GM12878 (cell line): ENCODE results near the gene ABCA7. TPM values are rescaled to one million over a fixed set of nuclear protein-coding genes. Genes with fewer than 3 reads are reported as not detected.

Experiments used
- ATAC-seq: fragments of 200-7000 bp; cut with Tn5 transposase; 3 replicates; pipeline ENCODE4 v1.9.1; 2020; ENCODE audit warnings: mild to moderate bottlenecking, moderate library complexity
- BruUV-seq: library from RNA; stranded (reverse); fragments of 400-500 nt; replicated peaks from 2 replicates; lab custom pipeline; 2021; lab: Mats Ljungman, UMichigan
- CTCF ChIA-PET: fragments of 300-600 bp; sonication (Branson Sonifier 250); formaldehyde crosslinking; extraction: SDS; loops from one replicate; lab custom pipeline; 2021; ENCODE audit warnings: inconsistent platforms; lab: Yijun Ruan, JAX
- POLR2A ChIA-PET: fragments of 350-600 bp; formaldehyde crosslinking; extraction: SDS; loops from one replicate; lab custom pipeline; 2021; ENCODE audit warnings: inconsistent platforms; lab: Charles Lee
- RAD21 ChIA-PET: fragments of 300-600 bp; sonication (Branson Sonifier 250); formaldehyde crosslinking; loops from one replicate; lab custom pipeline; 2023; ENCODE audit warnings: antibody characterized with exemption; ENCODE audit not compliant: unreplicated experiment; lab: Charles Lee
- SMC1A ChIA-PET: fragments of 300-600 bp; sonication (Branson Sonifier 250); formaldehyde crosslinking; loops from one replicate; lab custom pipeline; 2023; ENCODE audit not compliant: unreplicated experiment, uncharacterized antibody; lab: Charles Lee
- DNase-seq: peaks from one replicate; pipeline ENCODE4 v3.0.0-alpha.2; 2011; ENCODE audit warnings: low read depth, low spot score
- FAIRE-seq: peaks from 3 replicates; lab custom pipeline; 2011; peaks lifted over from hg19 to GRCh38; lab: Jason Lieb, UNC
- H2AFZ ChIP-seq: 2 replicates; pipeline ENCODE4 v1.6.0; 2011; ENCODE audit warnings: low read depth, low read length, control low read depth; ENCODE audit not compliant: control insufficient read depth
- H3K27ac ChIP-seq: 2 replicates; pipeline ENCODE4 v1.5.1; 2011; ENCODE audit warnings: control low read depth; ENCODE audit not compliant: control insufficient read depth, insufficient read depth
- H3K27me3 ChIP-seq, 2 experiments: replicated peaks in 1 of 2; 2 replicates each; pipeline versions ENCODE4 v1.6.0 to v1.6.1; 2011; ENCODE audit warnings: low read length in 1 of 2; ENCODE audit not compliant: control insufficient read depth in 2 of 2, insufficient read depth in 2 of 2
- H3K36me3 ChIP-seq, 2 experiments: 2 replicates each; pipeline ENCODE4 v1.5.1; 2011; ENCODE audit warnings: low read length in 1 of 2; ENCODE audit not compliant: control insufficient read depth in 2 of 2, insufficient read depth in 2 of 2
- H3K4me1 ChIP-seq: 2 replicates; pipeline ENCODE4 v1.6.1; 2011; ENCODE audit warnings: mild to moderate bottlenecking, low read length, moderate library complexity, mixed read lengths; ENCODE audit not compliant: control insufficient read depth, insufficient read depth
- H3K4me2 ChIP-seq: 2 replicates; pipeline ENCODE4 v1.6.0; 2011; ENCODE audit warnings: control low read depth; ENCODE audit not compliant: control insufficient read depth, insufficient read depth
- H3K4me3 ChIP-seq: fragments of 200-600 bp; sonication (generic); 2 replicates; pipeline ENCODE4 v1.5.1; 2016
- H3K79me2 ChIP-seq: 2 replicates; pipeline ENCODE4 v1.6.0; 2011; ENCODE audit warnings: low read length; ENCODE audit not compliant: control insufficient read depth, insufficient read depth
- H3K9ac ChIP-seq: 2 replicates; pipeline ENCODE4 v1.8.0; 2011; ENCODE audit warnings: low read length, control low read depth, mixed read lengths; ENCODE audit not compliant: control insufficient read depth, insufficient read depth
- H3K9me3 ChIP-seq: replicated peaks from 3 replicates; pipeline ENCODE4 v1.5.1; 2011; ENCODE audit warnings: mild to moderate bottlenecking, low read length; ENCODE audit not compliant: control insufficient read depth, insufficient read depth
- H4K20me1 ChIP-seq: 2 replicates; pipeline ENCODE4 v1.6.0; 2011; ENCODE audit not compliant: control insufficient read depth, insufficient read depth
- CEBPB ChIP-seq, 2 experiments: fragments of 150-350 bp in 1 of 2; IDR thresholded peaks; 2 replicates each; pipeline ENCODE4 v1.6.1; 2012 to 2014; ENCODE audit warnings: low read depth in 2 of 2, low read length in 2 of 2, borderline replicate concordance in 1 of 2, inconsistent platforms in 1 of 2
- IKZF1 ChIP-seq: fragments of 450-650 bp; conservative IDR thresholded peaks from 2 replicates; pipeline ENCODE4 v1.6.1; 2017; ENCODE audit warnings: antibody characterized with exemption, mild to moderate bottlenecking
- NFIC ChIP-seq: IDR thresholded peaks from 2 replicates; pipeline ENCODE4 v1.6.1; 2012; ENCODE audit warnings: low read depth, mild to moderate bottlenecking, inconsistent platforms, low read length, moderate library complexity
- NRF1 ChIP-seq: conservative IDR thresholded peaks from 2 replicates; pipeline ENCODE4 v1.6.1; 2011; ENCODE audit warnings: mild to moderate bottlenecking, low read depth, low read length, improper control_type of control experiment
- PAX5 ChIP-seq: IDR thresholded peaks from 2 replicates; pipeline ENCODE4 v1.6.1; 2011; ENCODE audit warnings: low read depth, low read length, borderline replicate concordance
- RAD21 ChIP-seq: IDR thresholded peaks from 2 replicates; pipeline ENCODE4 v1.6.1; 2011; ENCODE audit warnings: mild to moderate bottlenecking, low read depth, low read length, moderate library complexity; ENCODE audit not compliant: insufficient read depth
- RUNX3 ChIP-seq: IDR thresholded peaks from 2 replicates; pipeline ENCODE4 v1.6.1; 2012; ENCODE audit warnings: low read length, inconsistent platforms
- SMAD1 ChIP-seq: fragments of 450-650 bp; IDR thresholded peaks from 2 replicates; pipeline ENCODE4 v1.6.1; 2018; ENCODE audit warnings: mild to moderate bottlenecking, low read depth; ENCODE audit not compliant: partially characterized antibody
- SRF ChIP-seq, 2 experiments: IDR thresholded peaks; 2 replicates each; pipeline ENCODE4 v1.6.1; 2011; ENCODE audit warnings: low read depth in 2 of 2, low read length in 2 of 2, mild to moderate bottlenecking in 1 of 2, moderate library complexity in 1 of 2
- YBX1 ChIP-seq: fragments of 450-650 bp; IDR thresholded peaks from 2 replicates; pipeline ENCODE4 v1.6.1; 2016; ENCODE audit warnings: antibody characterized with exemption
- YY1 ChIP-seq: IDR thresholded peaks from 2 replicates; pipeline ENCODE4 v1.6.1; 2011; ENCODE audit warnings: low read depth, mild to moderate bottlenecking, low read length
- ZZZ3 ChIP-seq: IDR thresholded peaks from 2 replicates; pipeline ENCODE4 v1.6.1; 2011; ENCODE audit warnings: low read depth; ENCODE audit not compliant: control insufficient read depth, insufficient read length
- WGBS: methylation state at CpG from one replicate; pipeline ENCODE4 v1.1.6; 2016; ENCODE audit warnings: low lambda C conversion rate; ENCODE audit not compliant: insufficient replicate concordance, insufficient coverage; ENCODE audit errors: missing lambda C conversion rate; 5-methylcytosine and 5-hydroxymethylcytosine counted together
- in situ Hi-C: fragments of 300-500 bp; cut with MboI; formaldehyde crosslinking; loops from 9 replicates; pipeline ENCODE4 v1.14.3; 2018; ENCODE audit warnings: mixed read lengths
- intact Hi-C: fragments of 100-400 bp; cut with micrococcal nuclease; formaldehyde crosslinking; loops from one replicate; pipeline ENCODE4 v1.14.2; 2022; ENCODE audit not compliant: unreplicated experiment
- polyA plus RNA-seq, 11 experiments: library from polyadenylated mRNA; depleted of rRNA in 4 of 11; unstranded in 6 of 11; stranded (reverse) in 5 of 11; fragments of >200 nt; fragmentation: Nextera tagmentation in 4 of 11; fragmentation: Illumina TruSeq in 1 of 11; extraction: Ambion mirVana in 4 of 11; extraction: Trizol in 1 of 11; gene quantifications; 1 replicate in 1 of 11; 2 replicates in 10 of 11; pipeline versions ENCODE4 v1.2.1 to v1.2.3, GENCODE V29; 2011 to 2016; ENCODE audit warnings: inconsistent platforms in 2 of 11, missing spikeins in 2 of 11, low read depth in 1 of 11
- total RNA-seq, 4 experiments: library from RNA; depleted of rRNA in 3 of 4; stranded (reverse); fragments of >200 nt in 3 of 4; fragmentation: Illumina TruSeq in 1 of 4; extraction: Trizol in 1 of 4; gene quantifications; 2 replicates each; pipeline versions ENCODE4 v1.2.1 to v1.2.3, GENCODE V29; 2013 to 2021
- TF ChIP-seq, protein P1 (sequence below): IDR thresholded peaks from 2 replicates; pipeline ENCODE4 v1.6.1; 2011; ENCODE audit warnings: borderline replicate concordance, low read depth, mild to moderate bottlenecking, moderate library complexity, mixed read lengths, low read length; ENCODE audit not compliant: insufficient read depth; ENCODE audit errors: extremely low read length
- TF ChIP-seq, protein P2 (sequence below): fragments of 450-650 bp; IDR thresholded peaks from 2 replicates; pipeline ENCODE4 v1.6.1; 2016; ENCODE audit warnings: mild to moderate bottlenecking

Gene ABCA7
- total and polyA plus RNA-seq, 10 of the 15 experiments (the other 5 are each of a cell fraction or from before 2014, with no cell fraction given) = 1.0 to 49.5 (median 14.8) TPM

DNA sequence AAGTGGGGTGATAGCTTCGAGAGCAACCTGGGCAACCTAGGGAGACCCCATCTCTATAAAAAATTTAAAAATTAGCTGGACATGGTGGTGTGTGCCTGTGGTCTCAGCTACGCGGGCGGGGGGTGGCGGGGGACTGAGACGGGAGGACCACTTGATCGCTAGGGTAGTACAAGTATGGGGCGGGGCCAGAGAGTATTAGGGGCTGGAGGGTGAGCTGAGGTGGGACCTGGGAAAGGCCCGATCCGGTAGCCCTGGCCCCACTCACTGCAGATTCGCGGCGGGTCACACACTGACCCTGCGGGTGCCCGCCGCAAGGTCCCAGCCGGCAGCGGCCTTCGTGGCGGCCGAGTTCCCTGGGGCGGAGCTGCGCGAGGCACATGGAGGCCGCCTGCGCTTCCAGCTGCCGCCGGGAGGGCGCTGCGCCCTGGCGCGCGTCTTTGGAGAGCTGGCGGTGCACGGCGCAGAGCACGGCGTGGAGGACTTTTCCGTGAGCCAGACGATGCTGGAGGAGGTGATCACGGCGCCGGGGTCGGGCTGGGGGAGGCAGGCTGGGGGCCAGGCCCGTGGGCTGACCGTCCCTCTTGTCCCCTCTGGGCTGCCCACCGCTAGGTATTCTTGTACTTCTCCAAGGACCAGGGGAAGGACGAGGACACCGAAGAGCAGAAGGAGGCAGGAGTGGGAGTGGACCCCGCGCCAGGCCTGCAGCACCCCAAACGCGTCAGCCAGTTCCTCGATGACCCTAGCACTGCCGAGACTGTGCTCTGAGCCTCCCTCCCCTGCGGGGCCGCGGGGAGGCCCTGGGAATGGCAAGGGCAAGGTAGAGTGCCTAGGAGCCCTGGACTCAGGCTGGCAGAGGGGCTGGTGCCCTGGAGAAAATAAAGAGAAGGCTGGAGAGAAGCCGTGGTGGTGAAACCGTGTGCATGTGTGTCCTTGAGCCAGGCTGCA lies 25.0 kb downstream of the ABCA7 start (continued):
- TF ChIP-seq ZZZ3 (no peak), SRF (IDR thresholded peaks at IDR 0.05; ENCODE audit: low read depth in 2 of 2, low read length in 2 of 2) (no peak), IKZF1 (peak; percentile 69), PAX5 (no peak), YBX1 (no peak)

DNA sequence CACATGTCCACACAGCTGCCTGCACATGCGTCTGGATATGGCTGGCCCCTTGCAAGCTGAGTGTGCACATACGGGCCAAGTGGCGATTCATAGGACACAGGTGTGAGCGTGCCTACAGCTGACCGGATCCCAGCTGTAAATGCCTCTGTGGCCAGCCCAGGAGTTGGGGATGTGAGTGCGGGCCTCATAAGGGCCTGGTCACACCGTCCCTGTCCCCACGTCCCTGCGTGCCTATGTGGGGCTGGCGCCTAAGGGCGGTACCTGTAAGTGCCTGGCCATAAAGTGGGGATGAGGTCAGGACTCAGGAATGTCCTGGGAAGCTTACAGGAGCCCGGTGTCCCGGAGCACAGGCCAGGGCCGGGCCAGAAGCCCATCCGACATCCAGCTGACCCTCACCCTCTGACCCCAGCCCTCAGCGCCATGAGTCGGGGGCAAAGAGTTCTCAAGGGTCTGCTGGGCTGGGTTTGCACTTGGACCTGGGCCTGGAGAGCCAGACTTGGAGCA lies 25.8 kb downstream of the ABCA7 start:
- ChIA-PET SMC1A (interaction anchor here (1.3 to 2.3 kb wide), 3 partner anchors 10 to 36 kb away, joined by 4 to 11 read pairs (median 5); partner anchors contain the start of gene ABCA7), RAD21 (interaction anchor here (0.9 to 1.4 kb wide), 3 partner anchors 20 to 68 kb away, joined by 3 to 4 read pairs (median 4); no protein-coding TSS in a partner anchor), CTCF (interaction anchor here (0.8 to 2.2 kb wide), 8 partner anchors 11 to 65 kb away, joined by 3 to 7 read pairs (median 4); partner anchors contain the start of genes ABCA7 and RNU6-2), POLR2A (interaction anchor here (1.2 to 2.8 kb wide), 4 partner anchors 11 to 37 kb away, joined by 4 to 25 read pairs (median 8); no protein-coding TSS in a partner anchor)
- Histone ChIP-seq H3K4me2 (peak overlapping the region; percentile 59; the same call in 1 of the 2 replicates), H3K27ac (no peak overlapping the region), H3K79me2 (peaks cover 30% of the 10 kb centered on the region), H3K4me1 (peaks cover 17% of the 10 kb centered on the region), H3K36me3 (peaks cover 0 to 4% of the 10 kb centered on the region in 2 experiments; a peak in 2 of 4 replicates), H3K9me3 (no peaks in the 10 kb centered on the region), H2AFZ (no peak overlapping the region), H3K9ac (no peak overlapping the region), H4K20me1 (no peaks in the 10 kb centered on the region), H3K4me3 (no peak overlapping the region), H3K27me3 (no peaks in the 10 kb centered on the region)
- FAIRE-seq (no peak), ATAC-seq (no peak), DNase-seq (no peak)
- in situ Hi-C loops (no loop called here), intact Hi-C loops (no loop called here)
- 97% methylated on average over 17 of the region's 17 CpGs for WGBS
- no TSS peak for BruUV-seq
- TF ChIP-seq RAD21 (no peak), SRF (IDR thresholded peaks at IDR 0.05; ENCODE audit: low read depth in 2 of 2, low read length in 2 of 2) (no peak), NRF1 (no peak), RUNX3 (no peak), SMAD1 (no peak), YY1 (no peak), CEBPB (IDR thresholded peaks at IDR 0.05; ENCODE audit: borderline replicate concordance in 1 of 2, low read depth in 2 of 2, low read length in 2 of 2) (no peak), NFIC (no peak)
- TF ChIP-seq, protein P1, sequence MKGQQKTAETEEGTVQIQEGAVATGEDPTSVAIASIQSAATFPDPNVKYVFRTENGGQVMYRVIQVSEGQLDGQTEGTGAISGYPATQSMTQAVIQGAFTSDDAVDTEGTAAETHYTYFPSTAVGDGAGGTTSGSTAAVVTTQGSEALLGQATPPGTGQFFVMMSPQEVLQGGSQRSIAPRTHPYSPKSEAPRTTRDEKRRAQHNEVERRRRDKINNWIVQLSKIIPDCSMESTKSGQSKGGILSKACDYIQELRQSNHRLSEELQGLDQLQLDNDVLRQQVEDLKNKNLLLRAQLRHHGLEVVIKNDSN = no peak
- TF ChIP-seq, protein P2, sequence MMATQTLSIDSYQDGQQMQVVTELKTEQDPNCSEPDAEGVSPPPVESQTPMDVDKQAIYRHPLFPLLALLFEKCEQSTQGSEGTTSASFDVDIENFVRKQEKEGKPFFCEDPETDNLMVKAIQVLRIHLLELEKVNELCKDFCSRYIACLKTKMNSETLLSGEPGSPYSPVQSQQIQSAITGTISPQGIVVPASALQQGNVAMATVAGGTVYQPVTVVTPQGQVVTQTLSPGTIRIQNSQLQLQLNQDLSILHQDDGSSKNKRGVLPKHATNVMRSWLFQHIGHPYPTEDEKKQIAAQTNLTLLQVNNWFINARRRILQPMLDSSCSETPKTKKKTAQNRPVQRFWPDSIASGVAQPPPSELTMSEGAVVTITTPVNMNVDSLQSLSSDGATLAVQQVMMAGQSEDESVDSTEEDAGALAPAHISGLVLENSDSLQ = no peak
